ENCODE measurements around the gene CNNM3.
"Not testable (repeated sequence)": the region's sequence is repeated elsewhere in the genome, so short reads cannot be mapped to it uniquely, and the experiment has no call there.

The CNNM3 gene

GRCh38 chr2:96853321-96853720 is 37.3 kb downstream of the CNNM3 start:
- H3K27me3 ChIP-seq (ENCODE audit: control insufficient read depth in 1 of 2, insufficient read depth in 2 of 2, low read length in 2 of 2) = no peaks in the 10 kb centered on the region
- H3K27ac ChIP-seq (ENCODE audit: low read depth, low read length) = no peak overlapping the region
- H3K4me1 ChIP-seq (ENCODE audit: control insufficient read depth in 1 of 2, insufficient read depth in 2 of 2, low read length in 2 of 2) = peaks cover 12 to 13% of the 10 kb centered on the region in 2 donors
- no peak overlapping the region for H3K9ac ChIP-seq (ENCODE audit: low read depth in 1 of 2, low read length in 2 of 2)
- peaks cover 8 to 47% of the 10 kb centered on the region in 2 donors for H3K36me3 ChIP-seq (ENCODE audit: control insufficient read depth in 1 of 2, insufficient read depth in 2 of 2, low read length in 2 of 2)
- H3K9me3 ChIP-seq (ENCODE audit: control insufficient read depth in 1 of 2, low read length in 2 of 2) = no peaks in the 10 kb centered on the region
- H3K4me3 ChIP-seq (ENCODE audit: low read depth in 1 of 2, low read length in 2 of 2) = no peak overlapping the region

DNA sequence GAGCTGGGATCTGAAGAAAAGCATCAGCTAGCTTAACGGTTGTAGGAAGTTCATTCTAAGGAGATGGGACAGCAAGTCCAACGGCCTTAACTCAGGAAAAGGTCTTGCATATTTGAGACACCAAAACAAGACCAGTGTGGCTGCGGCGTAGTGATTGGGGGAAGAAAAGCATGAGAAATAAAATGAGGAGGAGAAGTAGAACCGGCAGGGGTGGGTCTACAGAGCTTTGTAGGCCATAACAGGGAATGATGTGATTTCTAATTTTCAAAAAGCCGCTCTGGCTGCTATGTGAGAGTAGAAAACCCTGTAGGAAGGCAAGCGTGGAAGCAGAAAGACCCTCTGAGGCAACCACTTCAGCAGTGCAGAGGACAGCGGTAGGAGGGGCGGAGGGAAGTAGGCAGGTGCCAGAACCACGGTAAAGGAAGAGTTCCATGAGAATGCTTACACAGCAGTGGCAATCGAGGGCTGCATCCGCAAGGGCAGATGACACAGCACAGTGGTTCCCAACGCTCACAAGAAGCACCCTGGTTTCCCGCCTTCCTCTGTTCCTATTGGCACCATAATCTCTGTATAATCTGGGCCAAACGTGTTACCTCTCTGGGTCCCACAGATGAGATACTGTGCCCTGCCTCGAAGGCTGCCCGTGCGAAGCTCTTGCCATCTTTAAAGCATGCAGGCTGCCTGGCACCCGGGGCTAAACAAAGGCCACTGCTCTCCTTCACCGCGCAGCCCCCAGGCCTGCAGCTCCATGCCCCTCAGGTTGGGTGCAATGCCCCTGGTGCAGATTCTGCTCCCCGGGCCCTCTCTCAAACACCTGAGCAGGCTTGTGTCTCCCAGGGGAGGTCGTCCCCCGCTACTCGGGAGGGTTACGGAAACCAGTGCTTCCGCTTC is 41.0 kb downstream of the CNNM3 start:
- Histone ChIP-seq H3K4me3 (ENCODE audit: low read depth in 1 of 2, low read length in 2 of 2) (peak overlapping the region; percentile 75 to 92), H3K9ac (ENCODE audit: low read depth in 1 of 2, low read length in 2 of 2) (peak overlapping the region; percentile 77 to 84), H3K27me3 (ENCODE audit: control insufficient read depth in 1 of 2, insufficient read depth in 2 of 2, low read length in 2 of 2) (no peaks in the 10 kb centered on the region), H3K4me1 (ENCODE audit: control insufficient read depth in 1 of 2, insufficient read depth in 2 of 2, low read length in 2 of 2) (peaks cover 22 to 24% of the 10 kb centered on the region in 2 donors), H3K36me3 (ENCODE audit: control insufficient read depth in 1 of 2, insufficient read depth in 2 of 2, low read length in 2 of 2) (peaks cover 7 to 33% of the 10 kb centered on the region in 2 donors), H3K9me3 (ENCODE audit: control insufficient read depth in 1 of 2, low read length in 2 of 2) (no peaks in the 10 kb centered on the region), H3K27ac (ENCODE audit: low read depth, low read length) (peak overlapping the region; percentile 62)

- peaks cover 7 to 29% of the 10 kb centered on the region in 2 donors for H3K36me3 ChIP-seq (ENCODE audit: control insufficient read depth in 1 of 2, insufficient read depth in 2 of 2, low read length in 2 of 2)
- no peaks in the 10 kb centered on the region for H3K9me3 ChIP-seq (ENCODE audit: control insufficient read depth in 1 of 2, low read length in 2 of 2)
- peak within 1 kb of the TSS; percentile 75 to 92 for H3K4me3 ChIP-seq (ENCODE audit: low read depth in 1 of 2, low read length in 2 of 2)
- H3K9ac ChIP-seq (ENCODE audit: low read depth in 1 of 2, low read length in 2 of 2) = peak within 1 kb of the TSS; percentile 77 to 84
- no peaks in the 10 kb centered on the region for H3K27me3 ChIP-seq (ENCODE audit: control insufficient read depth in 1 of 2, insufficient read depth in 2 of 2, low read length in 2 of 2)
- peak within 1 kb of the TSS; percentile 62 for H3K27ac ChIP-seq (ENCODE audit: low read depth, low read length)
- H3K4me1 ChIP-seq (ENCODE audit: control insufficient read depth in 1 of 2, insufficient read depth in 2 of 2, low read length in 2 of 2) = peaks cover 26 to 27% of the 10 kb centered on the region in 2 donors
Observed at GRCh38 chr2:96857667-96858372, 41.8 kb downstream of the CNNM3 start, which contains the start of gene ANKRD39. Gene ANKRD39, minus strand, starts transcription at chr2:96858016. Its CDS starts 29 bp downstream, at chr2:96857987.

DNA sequence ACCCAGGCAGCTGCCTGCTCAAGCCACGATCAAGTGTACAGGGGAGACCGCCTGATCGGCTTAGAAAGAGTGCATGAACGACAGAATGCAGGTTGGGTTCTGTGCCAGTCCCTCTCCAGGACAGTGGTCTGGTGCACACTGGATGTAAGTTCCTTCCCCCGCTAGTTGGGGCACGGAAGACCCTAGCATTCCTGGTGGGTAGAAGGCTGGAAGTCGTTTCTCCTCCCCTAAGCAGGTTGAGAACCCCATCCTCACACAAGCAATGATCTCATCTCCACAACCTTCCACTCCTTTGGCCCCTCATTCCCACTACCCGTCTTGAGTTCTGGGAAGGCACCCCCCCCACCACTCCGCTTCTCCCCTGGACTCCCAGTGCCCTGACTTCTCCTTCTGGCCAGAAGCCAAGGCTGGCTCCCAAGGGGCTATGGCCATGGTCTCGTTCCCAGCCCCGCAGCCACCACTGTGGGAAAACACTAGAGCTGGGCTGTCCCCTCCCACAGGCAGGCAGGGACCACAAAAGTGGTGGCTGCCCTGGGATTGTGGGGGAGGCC is 43.1 kb downstream of the CNNM3 start:
- H3K27ac ChIP-seq (ENCODE audit: low read depth, low read length) = peak overlapping the region; percentile 20
- peaks cover 26 to 27% of the 10 kb centered on the region in 2 donors for H3K4me1 ChIP-seq (ENCODE audit: control insufficient read depth in 1 of 2, insufficient read depth in 2 of 2, low read length in 2 of 2)
- H3K27me3 ChIP-seq (ENCODE audit: control insufficient read depth in 1 of 2, insufficient read depth in 2 of 2, low read length in 2 of 2) = no peaks in the 10 kb centered on the region
- peak overlapping the region in 1 of 2 donors; percentile 16 for H3K4me3 ChIP-seq (ENCODE audit: low read depth in 1 of 2, low read length in 2 of 2)
- peaks cover 9 to 29% of the 10 kb centered on the region in 2 donors for H3K36me3 ChIP-seq (ENCODE audit: control insufficient read depth in 1 of 2, insufficient read depth in 2 of 2, low read length in 2 of 2)
- H3K9me3 ChIP-seq (ENCODE audit: control insufficient read depth in 1 of 2, low read length in 2 of 2) = no peaks in the 10 kb centered on the region
- peak overlapping the region in 1 of 2 donors; percentile 43 for H3K9ac ChIP-seq (ENCODE audit: low read depth in 1 of 2, low read length in 2 of 2)

DNA sequence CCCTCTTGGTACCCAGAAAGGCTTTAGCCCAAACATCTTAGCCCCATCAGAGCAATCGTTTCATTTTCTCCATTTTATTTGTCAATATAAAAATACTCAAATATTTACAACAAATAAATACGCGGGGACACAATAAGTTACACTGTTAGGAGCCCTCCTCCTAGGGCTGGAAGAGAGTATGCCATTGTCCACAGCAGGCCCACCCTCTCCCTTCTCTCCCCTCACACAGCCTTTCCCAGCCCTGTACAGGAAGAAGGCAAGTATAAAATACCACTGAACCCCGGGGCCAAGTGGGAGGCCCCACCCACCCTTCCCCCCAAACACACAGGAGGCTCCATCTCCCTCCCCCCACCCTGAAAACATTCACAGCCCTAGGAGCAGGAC is 43.6 kb downstream of the CNNM3 start:
- Histone ChIP-seq H3K9ac (ENCODE audit: low read depth in 1 of 2, low read length in 2 of 2) (no peak overlapping the region), H3K27me3 (ENCODE audit: control insufficient read depth in 1 of 2, insufficient read depth in 2 of 2, low read length in 2 of 2) (no peaks in the 10 kb centered on the region), H3K9me3 (ENCODE audit: control insufficient read depth in 1 of 2, low read length in 2 of 2) (no peaks in the 10 kb centered on the region), H3K4me1 (ENCODE audit: control insufficient read depth in 1 of 2, insufficient read depth in 2 of 2, low read length in 2 of 2) (peaks cover 26 to 27% of the 10 kb centered on the region in 2 donors), H3K27ac (ENCODE audit: low read depth, low read length) (no peak overlapping the region), H3K36me3 (ENCODE audit: control insufficient read depth in 1 of 2, insufficient read depth in 2 of 2, low read length in 2 of 2) (peaks cover 13 to 30% of the 10 kb centered on the region in 2 donors), H3K4me3 (ENCODE audit: low read depth in 1 of 2, low read length in 2 of 2) (no peak overlapping the region)

GRCh38 chr2:96860065-96861029 is 44.3 kb downstream of the CNNM3 start:
- peaks cover 26 to 27% of the 10 kb centered on the region in 2 donors for H3K4me1 ChIP-seq (ENCODE audit: control insufficient read depth in 1 of 2, insufficient read depth in 2 of 2, low read length in 2 of 2)
- no peak overlapping the region for H3K27ac ChIP-seq (ENCODE audit: low read depth, low read length)
- no peak overlapping the region for H3K4me3 ChIP-seq (ENCODE audit: low read depth in 1 of 2, low read length in 2 of 2)
- H3K9ac ChIP-seq (ENCODE audit: low read depth in 1 of 2, low read length in 2 of 2) = no peak overlapping the region
- no peaks in the 10 kb centered on the region for H3K9me3 ChIP-seq (ENCODE audit: control insufficient read depth in 1 of 2, low read length in 2 of 2)
- H3K27me3 ChIP-seq (ENCODE audit: control insufficient read depth in 1 of 2, insufficient read depth in 2 of 2, low read length in 2 of 2) = no peaks in the 10 kb centered on the region
- H3K36me3 ChIP-seq (ENCODE audit: control insufficient read depth in 1 of 2, insufficient read depth in 2 of 2, low read length in 2 of 2) = peaks cover 13 to 37% of the 10 kb centered on the region in 2 donors

DNA sequence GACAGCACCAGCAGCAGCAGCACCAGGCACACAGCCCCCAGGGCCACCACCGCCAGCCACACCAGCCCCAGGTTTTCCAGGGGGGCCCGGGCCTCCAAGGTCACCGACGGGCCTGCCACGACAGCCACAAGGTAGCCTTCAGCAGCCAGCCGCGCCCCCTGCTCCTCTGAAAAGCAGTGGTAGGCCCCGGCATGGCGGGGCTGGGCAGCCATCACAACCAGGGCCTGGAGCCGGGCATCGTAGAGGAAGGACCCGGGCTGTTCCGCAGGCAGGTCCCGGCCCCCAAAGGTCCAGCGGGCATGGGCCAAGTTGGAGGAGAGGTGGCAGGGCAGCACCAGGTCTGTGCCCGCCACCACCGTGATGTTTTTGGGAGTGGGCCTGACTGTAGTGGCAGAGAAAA is 45.0 kb downstream of the CNNM3 start:
- no peak overlapping the region for H3K9ac ChIP-seq (ENCODE audit: low read depth in 1 of 2, low read length in 2 of 2)
- H3K27me3 ChIP-seq (ENCODE audit: control insufficient read depth in 1 of 2, insufficient read depth in 2 of 2, low read length in 2 of 2) = no peaks in the 10 kb centered on the region
- no peak overlapping the region for H3K4me3 ChIP-seq (ENCODE audit: low read depth in 1 of 2, low read length in 2 of 2)
- no peak overlapping the region for H3K27ac ChIP-seq (ENCODE audit: low read depth, low read length)
- peaks cover 26 to 29% of the 10 kb centered on the region in 2 donors for H3K4me1 ChIP-seq (ENCODE audit: control insufficient read depth in 1 of 2, insufficient read depth in 2 of 2, low read length in 2 of 2)
- H3K9me3 ChIP-seq (ENCODE audit: control insufficient read depth in 1 of 2, low read length in 2 of 2) = no peaks in the 10 kb centered on the region
- H3K36me3 ChIP-seq (ENCODE audit: control insufficient read depth in 1 of 2, insufficient read depth in 2 of 2, low read length in 2 of 2) = peaks cover 13 to 44% of the 10 kb centered on the region in 2 donors

DNA sequence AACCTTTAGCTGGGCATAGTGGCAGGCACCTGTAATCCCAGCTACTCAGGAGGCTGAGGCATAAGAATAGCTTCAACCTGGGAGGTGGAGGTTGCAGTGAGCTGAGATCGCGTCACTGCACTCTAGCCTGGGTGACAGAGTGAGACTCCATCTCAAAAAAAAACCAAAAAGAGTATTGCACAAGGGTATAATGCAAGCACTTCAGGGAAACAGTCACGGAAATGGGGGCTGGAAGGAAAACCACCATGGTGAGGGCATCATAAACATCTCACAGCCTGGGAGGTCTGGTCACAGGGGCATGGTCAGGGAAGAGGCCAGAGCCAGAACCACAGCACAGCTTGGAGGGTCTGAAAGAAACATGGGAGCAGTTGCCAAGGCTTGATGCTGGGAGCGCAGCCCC is 47.0 kb downstream of the CNNM3 start:
- not testable (repeated sequence) for H3K9me3 ChIP-seq (ENCODE audit: control insufficient read depth in 1 of 2, low read length in 2 of 2); H3K4me3 ChIP-seq (ENCODE audit: low read depth in 1 of 2, low read length in 2 of 2); H3K27ac ChIP-seq (ENCODE audit: low read depth, low read length); H3K27me3 ChIP-seq (ENCODE audit: control insufficient read depth in 1 of 2, insufficient read depth in 2 of 2, low read length in 2 of 2); H3K9ac ChIP-seq (ENCODE audit: low read depth in 1 of 2, low read length in 2 of 2)
- Histone ChIP-seq H3K36me3 (ENCODE audit: control insufficient read depth in 1 of 2, insufficient read depth in 2 of 2, low read length in 2 of 2) (peaks cover 16 to 47% of the 10 kb centered on the region in 2 donors), H3K4me1 (ENCODE audit: control insufficient read depth in 1 of 2, insufficient read depth in 2 of 2, low read length in 2 of 2) (peaks cover 31 to 34% of the 10 kb centered on the region in 2 donors)

DNA sequence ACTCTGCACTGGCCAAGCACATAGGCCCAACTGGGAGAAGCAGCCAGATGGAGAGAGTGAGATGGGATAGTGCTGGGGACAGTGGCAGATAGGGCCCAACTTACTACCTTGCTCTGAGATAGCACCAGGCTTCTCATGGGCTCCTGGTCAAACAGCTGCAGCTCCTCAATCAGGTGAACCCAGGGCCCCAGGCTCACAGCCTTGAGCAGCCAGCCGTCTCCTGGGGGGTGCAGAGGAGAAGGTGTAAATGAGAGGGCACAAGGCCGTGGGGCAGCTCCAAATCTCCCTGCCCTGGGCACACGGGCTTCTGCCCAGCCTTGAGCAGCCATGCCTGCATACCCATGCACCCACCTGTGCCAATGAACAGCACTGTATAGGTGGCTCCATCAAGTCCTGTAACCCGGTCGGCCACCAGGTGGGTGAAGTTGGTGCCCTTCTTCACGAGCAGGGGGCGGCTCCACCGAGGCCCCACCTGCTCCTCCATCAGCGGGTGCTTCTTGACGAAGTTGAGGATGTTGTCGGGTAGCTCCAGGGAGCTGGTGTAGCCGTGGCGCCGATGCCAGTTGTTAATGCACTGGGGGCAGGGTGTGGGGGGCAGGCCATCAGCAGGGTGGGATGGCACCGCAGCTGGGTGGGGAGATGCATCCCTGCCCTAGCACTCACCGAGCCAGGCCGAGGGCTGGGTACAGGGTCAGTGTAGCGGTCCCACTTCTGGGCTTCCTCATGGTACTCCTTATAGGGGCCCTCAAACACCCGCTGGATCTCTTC is 47.7 kb downstream of the CNNM3 start:
- Histone ChIP-seq H3K36me3 (ENCODE audit: control insufficient read depth in 1 of 2, insufficient read depth in 2 of 2, low read length in 2 of 2) (peaks cover 16 to 47% of the 10 kb centered on the region in 2 donors), H3K4me3 (ENCODE audit: low read depth in 1 of 2, low read length in 2 of 2) (no peak overlapping the region), H3K4me1 (ENCODE audit: control insufficient read depth in 1 of 2, insufficient read depth in 2 of 2, low read length in 2 of 2) (peaks cover 31 to 35% of the 10 kb centered on the region in 2 donors), H3K9ac (ENCODE audit: low read depth in 1 of 2, low read length in 2 of 2) (no peak overlapping the region), H3K27me3 (ENCODE audit: control insufficient read depth in 1 of 2, insufficient read depth in 2 of 2, low read length in 2 of 2) (no peaks in the 10 kb centered on the region), H3K9me3 (ENCODE audit: control insufficient read depth in 1 of 2, low read length in 2 of 2) (no peaks in the 10 kb centered on the region), H3K27ac (ENCODE audit: low read depth, low read length) (no peak overlapping the region)
